Type B pancreatic cell (in vitro differentiated cells): ENCODE results near the gene ANKRD62. TPM values are rescaled to one million over a fixed set of nuclear protein-coding genes. Genes with fewer than 3 reads are reported as not detected.
"Not testable (repeated sequence)": the region's sequence is repeated elsewhere in the genome, so short reads cannot be mapped to it uniquely, and the experiment has no call there.

Experiments
- DNase-seq: peaks from one replicate; pipeline ENCODE4 v3.0.0; 2021; ENCODE audit warnings: mixed read lengths; ENCODE audit not compliant: unreplicated experiment; ENCODE audit errors: extremely low spot score
- H3K27ac Mint-ChIP-seq: 2 replicates; pipeline ENCODE4 v1.8.0; 2021; ENCODE audit warnings: mild to moderate bottlenecking, mixed read lengths
- H3K27me3 Mint-ChIP-seq: 2 replicates; pipeline ENCODE4 v1.8.0; 2021; ENCODE audit warnings: mixed read lengths
- H3K36me3 Mint-ChIP-seq: 2 replicates; pipeline ENCODE4 v1.8.0; 2021; ENCODE audit warnings: mixed read lengths
- H3K4me1 Mint-ChIP-seq: one replicate; pipeline ENCODE4 v1.8.0; 2021; ENCODE audit warnings: mixed read lengths; ENCODE audit not compliant: unreplicated experiment
- H3K4me3 Mint-ChIP-seq: 2 replicates; pipeline ENCODE4 v1.8.0; 2021; ENCODE audit warnings: mild to moderate bottlenecking, mixed read lengths
- H3K9me3 Mint-ChIP-seq: 2 replicates; pipeline ENCODE4 v1.8.0; 2021; ENCODE audit warnings: mixed read lengths
- total RNA-seq: library from RNA; stranded (reverse); gene quantifications from 2 replicates; pipeline ENCODE4 v1.2.1, GENCODE V29; 2021; ENCODE audit warnings: low replicate concordance
- TF ChIP-seq, protein P1 (sequence below): fragments of 200-600 bp; sonication (generic); conservative IDR thresholded peaks from 2 replicates; pipeline ENCODE4 v1.5.0; 2021; ENCODE audit warnings: antibody characterized with exemption, mild to moderate bottlenecking

ANKRD62 gene
- total RNA-seq, 1 donor from 2014 or later = not detected

DNA sequence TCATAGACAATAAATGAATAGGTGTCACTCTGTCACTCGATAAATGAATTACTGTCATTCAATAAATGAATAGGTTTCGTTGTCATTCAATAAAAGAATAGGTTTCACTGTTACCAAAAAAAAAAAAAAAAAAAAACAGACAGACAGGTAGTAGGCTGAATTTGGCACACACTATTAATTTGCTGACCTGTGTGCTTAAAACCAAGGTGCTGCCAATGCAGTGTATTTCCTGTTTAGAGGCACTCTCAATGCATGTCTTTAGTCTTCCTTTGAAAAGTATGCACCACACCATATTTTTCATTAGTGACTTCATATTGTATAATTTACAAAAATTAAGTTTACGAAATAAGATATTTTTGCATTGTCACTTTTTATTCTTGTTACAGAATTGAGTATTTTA lies 16.2 kb downstream of the ANKRD62 start:
- Mint-ChIP-seq H3K4me3 (no peak overlapping the region), H3K36me3 (no peaks in the 10 kb centered on the region), H3K27ac (no peak overlapping the region), H3K4me1 (no peaks in the 10 kb centered on the region), H3K27me3 (peaks cover 22% of the 10 kb centered on the region), H3K9me3 (no peaks in the 10 kb centered on the region)
- no peak for DNase-seq
- TF ChIP-seq, protein P1, sequence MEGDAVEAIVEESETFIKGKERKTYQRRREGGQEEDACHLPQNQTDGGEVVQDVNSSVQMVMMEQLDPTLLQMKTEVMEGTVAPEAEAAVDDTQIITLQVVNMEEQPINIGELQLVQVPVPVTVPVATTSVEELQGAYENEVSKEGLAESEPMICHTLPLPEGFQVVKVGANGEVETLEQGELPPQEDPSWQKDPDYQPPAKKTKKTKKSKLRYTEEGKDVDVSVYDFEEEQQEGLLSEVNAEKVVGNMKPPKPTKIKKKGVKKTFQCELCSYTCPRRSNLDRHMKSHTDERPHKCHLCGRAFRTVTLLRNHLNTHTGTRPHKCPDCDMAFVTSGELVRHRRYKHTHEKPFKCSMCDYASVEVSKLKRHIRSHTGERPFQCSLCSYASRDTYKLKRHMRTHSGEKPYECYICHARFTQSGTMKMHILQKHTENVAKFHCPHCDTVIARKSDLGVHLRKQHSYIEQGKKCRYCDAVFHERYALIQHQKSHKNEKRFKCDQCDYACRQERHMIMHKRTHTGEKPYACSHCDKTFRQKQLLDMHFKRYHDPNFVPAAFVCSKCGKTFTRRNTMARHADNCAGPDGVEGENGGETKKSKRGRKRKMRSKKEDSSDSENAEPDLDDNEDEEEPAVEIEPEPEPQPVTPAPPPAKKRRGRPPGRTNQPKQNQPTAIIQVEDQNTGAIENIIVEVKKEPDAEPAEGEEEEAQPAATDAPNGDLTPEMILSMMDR = no peak

DNA sequence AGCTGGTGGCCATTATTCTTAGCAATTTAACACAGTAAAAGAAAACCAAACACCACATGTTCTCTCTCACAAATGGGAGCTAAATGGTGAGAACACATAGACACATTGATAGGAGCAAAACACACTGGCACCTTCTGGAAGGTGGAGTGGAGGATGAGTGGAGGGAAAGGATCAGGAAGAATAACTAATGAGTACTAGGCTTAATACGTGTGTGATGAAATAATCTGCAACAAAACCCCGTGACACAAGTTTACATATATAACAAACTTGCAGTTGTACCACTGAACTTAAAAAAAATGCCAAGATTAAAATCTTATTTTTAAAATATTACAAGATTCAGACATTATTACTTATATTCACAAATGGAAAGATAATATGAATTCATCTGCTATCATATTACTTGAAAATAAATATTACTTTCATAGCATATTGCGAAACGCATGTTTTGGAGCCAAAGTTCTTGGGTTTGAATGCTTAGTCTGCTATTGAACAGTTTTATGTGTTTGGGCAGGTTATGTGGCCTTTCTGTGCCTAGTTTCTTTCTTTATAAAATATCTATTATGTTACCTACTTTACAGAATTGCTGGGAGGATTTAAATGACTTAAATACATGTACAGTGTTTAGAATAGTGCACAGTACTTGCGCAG lies 20.5 kb downstream of the ANKRD62 start:
- Mint-ChIP-seq H3K9me3 (no peaks in the 10 kb centered on the region), H3K36me3 (no peaks in the 10 kb centered on the region), H3K4me3 (no peak overlapping the region), H3K4me1 (no peaks in the 10 kb centered on the region), H3K27me3 (peaks cover 3% of the 10 kb centered on the region), H3K27ac (no peak overlapping the region)
- TF ChIP-seq, protein P1 = no peak
- DNase-seq = no peak

DNA sequence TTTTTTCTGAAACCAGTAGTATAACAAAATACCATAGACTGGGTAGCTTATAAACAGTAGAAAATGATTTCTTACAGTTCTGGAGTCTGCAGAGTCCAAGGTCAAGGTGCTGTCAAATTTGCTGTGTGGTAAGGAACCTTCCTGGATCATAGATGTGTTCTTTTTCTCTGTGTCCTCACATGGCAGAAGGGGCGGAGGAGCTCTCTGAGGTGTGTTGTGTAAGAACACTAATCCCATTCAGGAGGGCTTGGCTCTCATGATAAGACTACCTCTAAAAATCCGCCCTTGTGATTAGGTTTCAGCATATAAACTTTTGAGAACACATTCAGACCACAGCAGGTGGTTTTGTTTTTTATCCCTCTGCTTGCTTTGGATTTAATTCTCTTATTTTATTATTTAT lies 25.7 kb downstream of the ANKRD62 start:
- H3K4me3 Mint-ChIP-seq = no peak overlapping the region
- TF ChIP-seq, protein P1 = no peak
- no peak overlapping the region for H3K27ac Mint-ChIP-seq
- H3K4me1 Mint-ChIP-seq = peaks cover 6% of the 10 kb centered on the region
- no peaks in the 10 kb centered on the region for H3K36me3 Mint-ChIP-seq
- no peak for DNase-seq
- H3K27me3 Mint-ChIP-seq = peaks cover 4% of the 10 kb centered on the region
- H3K9me3 Mint-ChIP-seq = no peaks in the 10 kb centered on the region

DNA sequence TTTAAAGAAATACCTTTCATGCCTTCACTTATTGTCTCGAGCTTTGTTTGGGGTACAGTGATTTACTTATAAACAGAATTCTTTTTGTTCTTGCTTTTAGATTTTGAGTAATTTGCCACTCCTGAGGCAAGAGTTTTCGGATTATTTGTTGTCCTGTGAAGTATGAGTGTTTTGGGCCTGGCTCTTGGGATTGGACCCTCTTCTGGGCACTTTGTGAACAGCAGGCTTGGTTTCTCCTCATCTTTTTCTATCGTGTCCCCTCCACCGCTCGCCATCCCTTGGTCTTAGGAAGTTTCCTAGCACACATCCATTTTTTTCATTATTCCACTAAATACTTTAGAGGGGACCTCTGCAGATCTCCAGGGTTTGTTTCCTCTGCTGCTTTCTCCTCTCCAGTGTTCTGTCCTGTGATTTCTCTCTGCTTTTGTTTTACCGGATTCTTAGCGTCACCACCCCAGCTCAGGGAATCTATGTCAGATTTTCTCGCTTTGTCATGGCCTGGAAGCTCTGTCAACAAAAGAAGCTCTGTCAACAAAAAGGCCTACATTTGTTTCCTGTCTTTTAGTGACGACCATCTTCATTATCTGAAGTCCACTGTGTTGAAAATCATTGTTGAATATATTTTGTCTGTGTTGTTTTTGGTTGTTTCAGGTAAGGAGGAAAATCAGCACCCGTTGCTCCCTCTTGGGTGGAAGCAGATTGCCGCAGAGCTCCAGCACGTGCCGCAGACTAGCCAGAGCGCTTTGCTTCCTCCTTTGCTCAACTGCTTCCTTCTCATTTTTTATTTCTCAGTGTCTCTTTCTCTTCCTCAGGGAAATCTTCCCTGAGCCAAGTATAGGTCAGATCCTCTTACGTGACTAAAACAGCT lies 27.8 kb downstream of the ANKRD62 start:
- TF ChIP-seq, protein P1 = peak; percentile 71
- no peak for DNase-seq
- Mint-ChIP-seq H3K27me3 (peaks cover 13% of the 10 kb centered on the region), H3K9me3 (no peaks in the 10 kb centered on the region), H3K4me3 (no peak overlapping the region), H3K4me1 (peaks cover 6% of the 10 kb centered on the region), H3K36me3 (no peaks in the 10 kb centered on the region), H3K27ac (no peak overlapping the region)

DNA sequence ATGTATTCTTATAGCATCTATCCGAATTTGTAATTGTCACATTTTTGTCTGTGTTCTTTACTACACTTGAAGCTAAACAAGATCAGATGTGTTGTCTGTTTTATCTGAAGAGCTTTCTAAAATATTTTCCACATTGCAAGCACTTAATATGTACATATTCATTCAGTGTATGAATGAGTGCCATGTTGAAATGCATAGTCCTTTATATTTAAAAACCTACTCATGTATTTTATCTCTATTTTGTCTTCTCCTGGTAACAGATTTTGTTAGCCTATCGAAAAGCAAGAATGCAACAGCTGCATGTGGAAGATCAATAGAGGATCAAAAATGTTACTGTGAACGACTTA lies 28.4 kb downstream of the ANKRD62 start:
- not testable (repeated sequence) for H3K4me3 Mint-ChIP-seq, H3K36me3 Mint-ChIP-seq, H3K9me3 Mint-ChIP-seq, DNase-seq, H3K27ac Mint-ChIP-seq, H3K4me1 Mint-ChIP-seq
- peaks cover 13% of the 10 kb centered on the region for H3K27me3 Mint-ChIP-seq

DNA sequence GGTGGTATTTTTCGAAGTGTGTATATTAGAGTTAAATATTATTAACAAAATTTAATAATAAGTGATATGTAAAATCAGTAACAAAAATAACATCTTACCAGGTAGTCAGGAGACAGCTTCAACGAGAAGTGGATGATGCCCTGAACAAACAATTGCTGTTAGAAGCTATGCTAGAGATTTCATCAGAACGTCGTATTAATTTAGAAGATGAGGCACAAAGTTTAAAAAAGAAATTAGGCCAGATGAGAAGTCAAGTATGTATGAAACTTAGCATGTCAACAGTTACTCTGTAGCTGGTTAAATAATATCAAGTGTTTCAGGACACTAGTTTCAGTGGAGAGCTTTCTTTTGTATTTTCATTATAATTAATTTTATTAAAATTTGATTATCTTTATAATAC lies 34.0 kb downstream of the ANKRD62 start:
- H3K36me3 Mint-ChIP-seq, H3K9me3 Mint-ChIP-seq, DNase-seq, H3K27me3 Mint-ChIP-seq, H3K4me1 Mint-ChIP-seq, H3K27ac Mint-ChIP-seq, H3K4me3 Mint-ChIP-seq: not testable (repeated sequence)

DNA sequence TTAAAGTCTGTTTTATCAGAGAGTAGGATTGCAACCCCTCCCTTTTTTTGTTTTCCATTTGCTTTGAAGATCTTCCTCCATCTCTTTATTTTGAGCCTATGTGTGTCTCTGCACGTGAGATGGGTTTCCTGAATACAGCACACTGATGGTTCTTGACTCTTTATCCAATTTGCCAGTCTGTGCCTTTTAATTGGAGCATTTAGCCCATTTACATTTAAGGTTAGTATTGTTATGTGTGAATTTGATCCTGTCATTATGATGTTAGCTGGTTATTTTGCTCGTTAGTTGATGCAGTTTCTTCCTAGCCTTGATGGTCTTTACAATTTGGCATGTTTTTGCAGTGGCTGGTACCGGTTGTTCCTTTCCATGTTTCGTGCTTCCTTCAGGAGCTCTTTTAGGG lies 45.2 kb downstream of the ANKRD62 start:
- not testable (repeated sequence) for H3K4me3 Mint-ChIP-seq, H3K9me3 Mint-ChIP-seq, H3K36me3 Mint-ChIP-seq, H3K4me1 Mint-ChIP-seq, H3K27ac Mint-ChIP-seq, DNase-seq, H3K27me3 Mint-ChIP-seq

DNA sequence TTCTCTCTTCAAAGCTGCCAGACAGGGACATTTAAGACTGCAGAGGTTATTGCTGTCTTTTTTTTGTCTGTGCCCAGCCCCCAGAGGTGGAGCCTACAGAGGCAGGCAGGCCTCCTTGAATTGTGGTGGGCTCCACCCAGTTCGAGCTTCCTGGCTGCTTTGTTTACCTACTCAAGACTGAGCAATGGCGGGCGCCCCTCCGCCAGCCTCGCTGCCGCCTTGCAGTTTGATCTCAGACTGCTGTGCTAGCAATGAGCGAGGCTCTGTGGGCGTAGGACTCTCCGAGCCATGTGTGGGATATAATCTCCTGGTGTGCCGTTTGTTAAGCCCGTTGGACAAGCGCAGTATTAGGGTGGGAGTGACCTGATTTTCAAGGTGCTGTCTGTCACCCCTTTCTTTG lies 47.2 kb downstream of the ANKRD62 start:
- not testable (repeated sequence) for H3K27me3 Mint-ChIP-seq, H3K27ac Mint-ChIP-seq, H3K4me3 Mint-ChIP-seq, H3K4me1 Mint-ChIP-seq, H3K36me3 Mint-ChIP-seq, DNase-seq, H3K9me3 Mint-ChIP-seq

DNA sequence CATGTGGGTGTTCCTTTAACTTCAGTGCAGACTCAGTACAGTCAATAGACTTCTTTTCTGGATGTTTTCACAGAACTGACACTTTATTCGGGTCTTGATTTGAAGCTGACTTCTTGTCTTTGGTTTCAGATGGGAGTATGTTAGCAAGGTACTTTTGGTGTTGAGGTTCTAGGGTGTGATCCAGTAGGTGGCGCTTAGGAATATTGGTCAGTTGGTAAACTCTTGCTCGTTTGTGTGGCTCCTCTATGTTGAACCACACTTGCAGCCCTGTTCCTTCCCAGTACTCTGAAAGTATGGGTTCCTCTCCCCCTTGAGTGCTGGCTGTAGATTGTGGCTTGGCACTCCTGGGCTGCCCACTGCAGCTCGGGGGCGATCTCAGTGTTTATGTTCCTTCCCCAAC lies 48.1 kb downstream of the ANKRD62 start:
- H3K36me3 Mint-ChIP-seq, H3K4me1 Mint-ChIP-seq, H3K4me3 Mint-ChIP-seq, H3K27me3 Mint-ChIP-seq, DNase-seq, H3K9me3 Mint-ChIP-seq, H3K27ac Mint-ChIP-seq: not testable (repeated sequence)

DNA sequence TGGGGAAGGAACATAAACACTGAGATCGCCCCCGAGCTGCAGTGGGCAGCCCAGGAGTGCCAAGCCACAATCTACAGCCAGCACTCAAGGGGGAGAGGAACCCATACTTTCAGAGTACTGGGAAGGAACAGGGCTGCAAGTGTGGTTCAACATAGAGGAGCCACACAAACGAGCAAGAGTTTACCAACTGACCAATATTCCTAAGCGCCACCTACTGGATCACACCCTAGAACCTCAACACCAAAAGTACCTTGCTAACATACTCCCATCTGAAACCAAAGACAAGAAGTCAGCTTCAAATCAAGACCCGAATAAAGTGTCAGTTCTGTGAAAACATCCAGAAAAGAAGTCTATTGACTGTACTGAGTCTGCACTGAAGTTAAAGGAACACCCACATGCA lies 55.8 kb downstream of the ANKRD62 start:
- peaks cover 18% of the 10 kb centered on the region for H3K27me3 Mint-ChIP-seq
- H3K4me1 Mint-ChIP-seq, H3K9me3 Mint-ChIP-seq, H3K27ac Mint-ChIP-seq, H3K36me3 Mint-ChIP-seq, H3K4me3 Mint-ChIP-seq, DNase-seq: not testable (repeated sequence)
